ENCODE measurements around the gene SHB.

GRCh38 chr9:38088006-38088925, 19.2 kb upstream of the SHB start:
- TF ChIP-seq CTCF (IDR thresholded peaks at IDR 0.05): peak; percentile 97
- TF ChIP-seq EZH2 (IDR thresholded peaks at IDR 0.05): no peak
